Measurements from ENCODE around the gene LAMB2.

GRCh38 chr3:49161197-49161596 lies 28.3 kb upstream of the LAMB2 start:
- no peak for TF ChIP-seq CTCF (optimal IDR thresholded peaks at IDR 0.05 in 1 of 3, IDR thresholded peaks at IDR 0.05 in 1 of 3, conservative IDR thresholded peaks at IDR 0.05 in 1 of 3; ENCODE audit: extremely low read depth in 1 of 3, insufficient read depth in 2 of 3, low read length in 3 of 3)
- TF ChIP-seq EZH2 (IDR thresholded peaks at IDR 0.05; ENCODE audit: low read length), result no peak

Measured in keratinocyte (primary cell).